Measurements from ENCODE around the gene OGDH. TPM values are rescaled to one million over a fixed set of nuclear protein-coding genes. Genes with fewer than 3 reads are reported as not detected.

OGDH gene
- total and polyA plus RNA-seq, 10 of the 15 experiments (the other 5 are each of a cell fraction or from before 2014, with no cell fraction given), result 4.1 to 103 (median 48.4) TPM

DNA sequence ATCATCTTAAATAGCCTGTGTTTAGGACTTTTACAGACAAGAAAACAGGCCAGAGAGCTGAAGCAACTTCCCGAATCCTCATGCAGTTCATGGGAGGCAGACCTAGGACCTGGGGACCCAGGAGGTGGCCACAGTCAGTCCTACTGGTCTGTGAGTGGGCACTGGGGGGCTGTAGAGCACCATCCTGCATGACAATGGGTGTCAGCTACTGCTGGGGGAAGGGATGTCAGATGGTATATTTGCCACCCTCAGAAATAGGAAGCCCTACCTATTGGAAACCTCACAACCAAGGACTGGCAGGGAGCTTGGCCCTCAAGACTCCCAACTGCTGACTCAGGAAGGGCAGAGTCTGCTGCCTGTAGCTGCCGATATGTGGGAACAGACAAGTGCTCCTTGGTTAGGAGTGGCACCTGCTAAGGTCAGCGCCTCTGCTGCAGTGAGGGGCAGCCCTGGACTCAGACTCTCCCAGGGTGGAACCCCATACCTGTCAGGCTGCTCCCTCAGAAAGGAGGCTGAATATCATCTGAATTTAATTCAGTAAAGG, 29.7 kb downstream of the OGDH start:
- ChIA-PET CTCF (interaction anchor here (0.5 to 3.4 kb wide), 8 partner anchors 11 to 268 kb away, joined by 3 to 18 read pairs (median 4); partner anchors contain the start of gene H2AZ2), POLR2A (interaction anchor here (0.6 to 9.3 kb wide), 7 partner anchors 11 to 238 kb away, joined by 3 to 95 read pairs (median 5); partner anchors contain the start of genes OGDH and ZMIZ2), SMC1A (ENCODE audit: uncharacterized antibody, unreplicated experiment) (interaction anchor here (1.0 to 10.4 kb wide), 9 partner anchors 11 to 210 kb away, joined by 3 to 106 read pairs (median 6); partner anchors contain the start of gene OGDH), RAD21 (ENCODE audit: unreplicated experiment) (interaction anchor here (0.7 to 13.2 kb wide), 4 partner anchors 16 to 114 kb away, joined by 3 to 130 read pairs (median 60); partner anchors contain the start of genes OGDH and ZMIZ2)
- H3K79me2 ChIP-seq (ENCODE audit: control insufficient read depth, insufficient read depth, low read length), result peaks cover 24% of the 10 kb centered on the region
- intact Hi-C loops (cut with micrococcal nuclease; ENCODE audit: unreplicated experiment) (loop anchor here (10.0 kb wide), 1 partner anchor 389 kb away; no protein-coding TSS in a partner anchor), in situ Hi-C loops (cut with MboI) (no loop called here)
- no peak overlapping the region for H2AFZ ChIP-seq (ENCODE audit: control insufficient read depth, low read depth, low read length)
- no peaks in the 10 kb centered on the region for H4K20me1 ChIP-seq (ENCODE audit: control insufficient read depth, insufficient read depth)
- H3K9me3 ChIP-seq (replicated peaks; ENCODE audit: control insufficient read depth, insufficient read depth, low read length), result no peaks in the 10 kb centered on the region
- no peak for FAIRE-seq
- DNase-seq (ENCODE audit: low read depth, low spot score), result no peak
- H3K27me3 ChIP-seq (replicated peaks in 1 of 2; ENCODE audit: control insufficient read depth in 2 of 2, insufficient read depth in 2 of 2, low read length in 1 of 2), result no peaks in the 10 kb centered on the region
- no peak for ATAC-seq
- peaks cover 82% of the 10 kb centered on the region for H3K4me1 ChIP-seq (ENCODE audit: control insufficient read depth, insufficient read depth, low read length)
- H3K27ac ChIP-seq (ENCODE audit: control insufficient read depth, insufficient read depth), result no peak overlapping the region
- no TSS peak for BruUV-seq (replicated peaks)
- H3K4me3 ChIP-seq, result no peak overlapping the region
- 100% methylated on average over 3 of the region's 3 CpGs for WGBS (ENCODE audit: insufficient coverage, insufficient replicate concordance, low lambda C conversion rate, missing lambda C conversion rate)
- H3K36me3 ChIP-seq (ENCODE audit: control insufficient read depth in 2 of 2, insufficient read depth in 2 of 2, low read length in 1 of 2), result peaks cover 0 to 2% of the 10 kb centered on the region in 2 experiments; a peak in 1 of 4 replicates
- no peak overlapping the region for H3K9ac ChIP-seq (ENCODE audit: control insufficient read depth, insufficient read depth, low read length)
- no peak for TF ChIP-seq PBX3 (IDR thresholded peaks at IDR 0.05; ENCODE audit: insufficient replicate concordance, low read depth, low read length)
- TF ChIP-seq BCL11A (IDR thresholded peaks at IDR 0.05; ENCODE audit: low read depth, low read length), result no peak
- TF ChIP-seq ZBTB4 (CRISPR knock-in tag; IDR thresholded peaks at IDR 0.05), result no peak
- TF ChIP-seq CHD2 (IDR thresholded peaks at IDR 0.05; ENCODE audit: borderline replicate concordance, low read depth, low read length), result no peak
- TF ChIP-seq ASH2L (IDR thresholded peaks at IDR 0.05; ENCODE audit: borderline replicate concordance, low read depth), result no peak
- no peak for TF ChIP-seq CBX5 (IDR thresholded peaks at IDR 0.05; ENCODE audit: low read depth)
- TF ChIP-seq, protein P1, sequence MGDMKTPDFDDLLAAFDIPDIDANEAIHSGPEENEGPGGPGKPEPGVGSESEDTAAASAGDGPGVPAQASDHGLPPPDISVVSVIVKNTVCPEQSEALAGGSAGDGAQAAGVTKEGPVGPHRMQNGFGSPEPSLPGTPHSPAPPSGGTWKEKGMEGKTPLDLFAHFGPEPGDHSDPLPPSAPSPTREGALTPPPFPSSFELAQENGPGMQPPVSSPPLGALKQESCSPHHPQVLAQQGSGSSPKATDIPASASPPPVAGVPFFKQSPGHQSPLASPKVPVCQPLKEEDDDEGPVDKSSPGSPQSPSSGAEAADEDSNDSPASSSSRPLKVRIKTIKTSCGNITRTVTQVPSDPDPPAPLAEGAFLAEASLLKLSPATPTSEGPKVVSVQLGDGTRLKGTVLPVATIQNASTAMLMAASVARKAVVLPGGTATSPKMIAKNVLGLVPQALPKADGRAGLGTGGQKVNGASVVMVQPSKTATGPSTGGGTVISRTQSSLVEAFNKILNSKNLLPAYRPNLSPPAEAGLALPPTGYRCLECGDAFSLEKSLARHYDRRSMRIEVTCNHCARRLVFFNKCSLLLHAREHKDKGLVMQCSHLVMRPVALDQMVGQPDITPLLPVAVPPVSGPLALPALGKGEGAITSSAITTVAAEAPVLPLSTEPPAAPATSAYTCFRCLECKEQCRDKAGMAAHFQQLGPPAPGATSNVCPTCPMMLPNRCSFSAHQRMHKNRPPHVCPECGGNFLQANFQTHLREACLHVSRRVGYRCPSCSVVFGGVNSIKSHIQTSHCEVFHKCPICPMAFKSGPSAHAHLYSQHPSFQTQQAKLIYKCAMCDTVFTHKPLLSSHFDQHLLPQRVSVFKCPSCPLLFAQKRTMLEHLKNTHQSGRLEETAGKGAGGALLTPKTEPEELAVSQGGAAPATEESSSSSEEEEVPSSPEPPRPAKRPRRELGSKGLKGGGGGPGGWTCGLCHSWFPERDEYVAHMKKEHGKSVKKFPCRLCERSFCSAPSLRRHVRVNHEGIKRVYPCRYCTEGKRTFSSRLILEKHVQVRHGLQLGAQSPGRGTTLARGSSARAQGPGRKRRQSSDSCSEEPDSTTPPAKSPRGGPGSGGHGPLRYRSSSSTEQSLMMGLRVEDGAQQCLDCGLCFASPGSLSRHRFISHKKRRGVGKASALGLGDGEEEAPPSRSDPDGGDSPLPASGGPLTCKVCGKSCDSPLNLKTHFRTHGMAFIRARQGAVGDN (IDR thresholded peaks at IDR 0.05), result no peak
- no peak for TF ChIP-seq TCF12 (IDR thresholded peaks at IDR 0.05; ENCODE audit: low read depth, low read length)
- no peak for TF ChIP-seq NBN (IDR thresholded peaks at IDR 0.05)
- TF ChIP-seq ATF7 (IDR thresholded peaks at IDR 0.05; ENCODE audit: low read depth), result no peak
- no peak for TF ChIP-seq HDAC2 (IDR thresholded peaks at IDR 0.05)
- no peak for TF ChIP-seq TBL1XR1 (IDR thresholded peaks at IDR 0.05; ENCODE audit: low read depth, low read length)
- TF ChIP-seq KLF5 (IDR thresholded peaks at IDR 0.05; ENCODE audit: partially characterized antibody), result no peak
- H3K4me2 ChIP-seq (ENCODE audit: control insufficient read depth, insufficient read depth), result no peak overlapping the region
